ENCODE results near the gene RGCC.

DNA sequence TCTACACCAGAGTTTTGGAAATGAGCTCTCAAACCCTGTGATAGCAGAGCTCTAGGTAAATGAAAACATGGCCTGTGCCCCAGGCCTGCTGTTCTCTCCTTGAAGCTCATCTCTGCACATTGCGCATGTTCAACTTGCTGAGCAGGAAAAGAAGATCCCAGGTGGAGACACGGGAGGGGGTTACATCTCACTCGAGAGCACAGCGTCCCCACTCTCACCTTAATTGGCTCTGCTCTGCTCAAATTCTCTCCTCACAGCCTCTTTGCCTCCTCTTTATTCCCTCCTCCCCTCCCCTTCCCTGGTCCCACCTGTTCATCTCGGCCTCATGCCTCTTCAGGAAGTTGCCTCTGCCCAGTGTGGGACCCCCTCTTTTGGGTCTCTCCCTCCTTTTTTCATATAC lies 44.7 kb downstream of the RGCC start:
- TF ChIP-seq, protein P1, sequence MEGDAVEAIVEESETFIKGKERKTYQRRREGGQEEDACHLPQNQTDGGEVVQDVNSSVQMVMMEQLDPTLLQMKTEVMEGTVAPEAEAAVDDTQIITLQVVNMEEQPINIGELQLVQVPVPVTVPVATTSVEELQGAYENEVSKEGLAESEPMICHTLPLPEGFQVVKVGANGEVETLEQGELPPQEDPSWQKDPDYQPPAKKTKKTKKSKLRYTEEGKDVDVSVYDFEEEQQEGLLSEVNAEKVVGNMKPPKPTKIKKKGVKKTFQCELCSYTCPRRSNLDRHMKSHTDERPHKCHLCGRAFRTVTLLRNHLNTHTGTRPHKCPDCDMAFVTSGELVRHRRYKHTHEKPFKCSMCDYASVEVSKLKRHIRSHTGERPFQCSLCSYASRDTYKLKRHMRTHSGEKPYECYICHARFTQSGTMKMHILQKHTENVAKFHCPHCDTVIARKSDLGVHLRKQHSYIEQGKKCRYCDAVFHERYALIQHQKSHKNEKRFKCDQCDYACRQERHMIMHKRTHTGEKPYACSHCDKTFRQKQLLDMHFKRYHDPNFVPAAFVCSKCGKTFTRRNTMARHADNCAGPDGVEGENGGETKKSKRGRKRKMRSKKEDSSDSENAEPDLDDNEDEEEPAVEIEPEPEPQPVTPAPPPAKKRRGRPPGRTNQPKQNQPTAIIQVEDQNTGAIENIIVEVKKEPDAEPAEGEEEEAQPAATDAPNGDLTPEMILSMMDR (IDR thresholded peaks at IDR 0.05) = no peak
- no peak for TF ChIP-seq ZFX (IDR thresholded peaks at IDR 0.05; ENCODE audit: borderline replicate concordance)
